ENCODE measurements around the gene CISD3. TPM values are rescaled to one million over a fixed set of nuclear protein-coding genes. Genes with fewer than 3 reads are reported as not detected.

The CISD3 gene
- total RNA-seq, 1 experiment from 2014 or later, result 6.6 TPM

DNA sequence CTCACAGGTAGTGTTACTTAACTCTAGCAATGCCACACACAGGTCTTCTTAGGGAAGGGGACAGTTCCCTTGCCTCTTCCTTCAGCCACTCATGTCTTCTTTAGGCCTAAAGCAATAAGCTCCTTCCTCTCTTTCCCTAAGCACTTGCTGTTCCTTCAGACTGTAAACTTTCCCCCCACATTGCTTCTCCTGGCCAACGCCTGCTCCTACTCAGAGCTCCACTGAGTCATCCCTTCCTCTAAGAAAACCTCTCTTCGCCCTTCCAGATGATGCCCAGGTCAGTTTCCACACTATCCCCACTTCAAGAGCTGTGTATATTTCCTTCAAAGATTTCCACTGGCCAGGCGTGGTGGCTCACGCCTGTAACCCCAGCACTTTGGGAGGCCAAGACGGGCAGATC lies 42.9 kb upstream of the CISD3 start:
- BruUV-seq (replicated peaks), result no TSS peak
- no peak for DNase-seq (ENCODE audit: low spot score)
- Histone ChIP-seq H3K9me3 (ENCODE audit: low read depth, low read length, poor library complexity, severe bottlenecking) (no peaks in the 10 kb centered on the region), H3K4me3 (ENCODE audit: low read depth, low read length, poor library complexity, severe bottlenecking) (no peak overlapping the region), H3K4me1 (ENCODE audit: insufficient read depth, low read length, poor library complexity, severe bottlenecking) (peaks cover 12% of the 10 kb centered on the region), H3K27me3 (replicated peaks; ENCODE audit: insufficient read depth, low read depth, low read length, poor library complexity) (no peaks in the 10 kb centered on the region), H3K27ac (ENCODE audit: low read depth, low read length, poor library complexity, severe bottlenecking) (no peak overlapping the region), H3K36me3 (ENCODE audit: insufficient read depth, low read length, poor library complexity, severe bottlenecking) (no peaks in the 10 kb centered on the region)
- TF ChIP-seq, protein P1, sequence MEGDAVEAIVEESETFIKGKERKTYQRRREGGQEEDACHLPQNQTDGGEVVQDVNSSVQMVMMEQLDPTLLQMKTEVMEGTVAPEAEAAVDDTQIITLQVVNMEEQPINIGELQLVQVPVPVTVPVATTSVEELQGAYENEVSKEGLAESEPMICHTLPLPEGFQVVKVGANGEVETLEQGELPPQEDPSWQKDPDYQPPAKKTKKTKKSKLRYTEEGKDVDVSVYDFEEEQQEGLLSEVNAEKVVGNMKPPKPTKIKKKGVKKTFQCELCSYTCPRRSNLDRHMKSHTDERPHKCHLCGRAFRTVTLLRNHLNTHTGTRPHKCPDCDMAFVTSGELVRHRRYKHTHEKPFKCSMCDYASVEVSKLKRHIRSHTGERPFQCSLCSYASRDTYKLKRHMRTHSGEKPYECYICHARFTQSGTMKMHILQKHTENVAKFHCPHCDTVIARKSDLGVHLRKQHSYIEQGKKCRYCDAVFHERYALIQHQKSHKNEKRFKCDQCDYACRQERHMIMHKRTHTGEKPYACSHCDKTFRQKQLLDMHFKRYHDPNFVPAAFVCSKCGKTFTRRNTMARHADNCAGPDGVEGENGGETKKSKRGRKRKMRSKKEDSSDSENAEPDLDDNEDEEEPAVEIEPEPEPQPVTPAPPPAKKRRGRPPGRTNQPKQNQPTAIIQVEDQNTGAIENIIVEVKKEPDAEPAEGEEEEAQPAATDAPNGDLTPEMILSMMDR (conservative IDR thresholded peaks at IDR 0.05; ENCODE audit: low read depth, low read length), result no peak
- TF ChIP-seq EZH2 (IDR thresholded peaks at IDR 0.05; ENCODE audit: borderline replicate concordance, low read depth, low read length, poor library complexity, severe bottlenecking), result no peak
- POLR2A ChIA-PET (ENCODE audit: low non-redundant PET), result no interaction called here
- intact Hi-C loops (cut with micrococcal nuclease; ENCODE audit: unreplicated experiment), result no loop called here
- CTCF ChIA-PET, result no interaction called here

DNA sequence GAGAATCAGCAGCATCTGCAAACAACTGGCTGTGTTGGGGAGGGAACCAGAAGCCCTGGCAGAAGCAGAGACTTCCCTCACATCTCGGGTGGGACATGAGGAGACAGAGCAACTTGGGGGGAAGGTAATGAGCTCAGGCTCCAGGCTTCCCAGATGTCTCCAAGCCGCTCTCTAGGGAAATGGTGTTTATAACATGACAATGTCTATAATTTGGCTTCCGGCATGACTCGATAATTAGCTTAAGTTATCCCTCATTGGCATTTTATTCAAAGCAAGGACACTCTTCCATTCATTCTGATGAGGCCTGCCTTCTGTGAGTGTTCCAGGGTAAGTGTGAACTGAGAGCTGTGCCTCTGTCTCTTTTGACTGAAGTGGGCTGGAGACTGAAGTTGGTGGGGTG lies 39.8 kb upstream of the CISD3 start:
- no peaks in the 10 kb centered on the region for H3K27me3 ChIP-seq (replicated peaks; ENCODE audit: insufficient read depth, low read depth, low read length, poor library complexity)
- ChIA-PET POLR2A (ENCODE audit: low non-redundant PET) (interaction anchor here (0.6 kb wide), 1 partner anchor 132 kb away, joined by 3 read pairs; no protein-coding TSS in a partner anchor), CTCF (interaction anchor here (0.7 to 1.2 kb wide), 2 partner anchors 14 to 42 kb away, joined by 3 read pairs; no protein-coding TSS in a partner anchor)
- no peaks in the 10 kb centered on the region for H3K36me3 ChIP-seq (ENCODE audit: insufficient read depth, low read length, poor library complexity, severe bottlenecking)
- peak overlapping the region; percentile 55 for H3K27ac ChIP-seq (ENCODE audit: low read depth, low read length, poor library complexity, severe bottlenecking)
- no peak overlapping the region for H3K4me3 ChIP-seq (ENCODE audit: low read depth, low read length, poor library complexity, severe bottlenecking)
- no TSS peak for BruUV-seq (replicated peaks)
- peak; percentile 77 for DNase-seq (ENCODE audit: low spot score)
- H3K4me1 ChIP-seq (ENCODE audit: insufficient read depth, low read length, poor library complexity, severe bottlenecking), result peaks cover 12% of the 10 kb centered on the region
- no peak for TF ChIP-seq EZH2 (IDR thresholded peaks at IDR 0.05; ENCODE audit: borderline replicate concordance, low read depth, low read length, poor library complexity, severe bottlenecking)
- TF ChIP-seq, protein P1 (conservative IDR thresholded peaks at IDR 0.05; ENCODE audit: low read depth, low read length), result no peak
- intact Hi-C loops (cut with micrococcal nuclease; ENCODE audit: unreplicated experiment), result no loop called here
- H3K9me3 ChIP-seq (ENCODE audit: low read depth, low read length, poor library complexity, severe bottlenecking), result no peaks in the 10 kb centered on the region

DNA sequence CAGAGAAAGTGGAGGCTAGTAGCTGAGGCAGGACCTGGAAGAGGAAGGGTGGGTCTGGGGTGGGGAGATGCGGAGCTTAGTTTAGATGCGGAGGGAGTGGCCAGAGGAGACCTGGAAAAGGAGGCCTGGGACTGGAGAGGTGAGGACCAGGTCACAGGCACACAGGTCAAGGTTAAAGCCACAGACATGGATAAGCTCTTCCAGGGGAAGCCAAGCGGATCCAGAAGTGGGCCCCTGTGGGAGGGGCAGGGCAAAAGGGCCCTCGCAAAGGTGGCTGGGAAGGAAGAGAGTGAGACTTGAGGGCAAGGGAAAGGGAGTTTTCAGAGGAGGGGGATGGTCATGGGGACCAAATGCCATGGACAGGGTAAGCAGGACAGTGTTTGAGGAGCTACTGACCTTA lies 39.0 kb upstream of the CISD3 start:
- DNase-seq (ENCODE audit: low spot score), result no peak
- H3K27ac ChIP-seq (ENCODE audit: low read depth, low read length, poor library complexity, severe bottlenecking), result no peak overlapping the region
- peaks cover 12% of the 10 kb centered on the region for H3K4me1 ChIP-seq (ENCODE audit: insufficient read depth, low read length, poor library complexity, severe bottlenecking)
- no peaks in the 10 kb centered on the region for H3K36me3 ChIP-seq (ENCODE audit: insufficient read depth, low read length, poor library complexity, severe bottlenecking)
- POLR2A ChIA-PET (ENCODE audit: low non-redundant PET), result no interaction called here
- H3K27me3 ChIP-seq (replicated peaks; ENCODE audit: insufficient read depth, low read depth, low read length, poor library complexity), result no peaks in the 10 kb centered on the region
- intact Hi-C loops (cut with micrococcal nuclease; ENCODE audit: unreplicated experiment), result no loop called here
- CTCF ChIA-PET, result interaction anchor here (0.7 to 1.2 kb wide), 2 partner anchors 15 to 41 kb away, joined by 3 read pairs; no protein-coding TSS in a partner anchor
- no peak overlapping the region for H3K4me3 ChIP-seq (ENCODE audit: low read depth, low read length, poor library complexity, severe bottlenecking)
- TF ChIP-seq, protein P1 (conservative IDR thresholded peaks at IDR 0.05; ENCODE audit: low read depth, low read length), result no peak
- H3K9me3 ChIP-seq (ENCODE audit: low read depth, low read length, poor library complexity, severe bottlenecking), result no peaks in the 10 kb centered on the region
- no TSS peak for BruUV-seq (replicated peaks)

Measured in A673 (cell line).